Coronary artery (tissue), 2 donors: Measurements from ENCODE around the gene CENPL.

ENCODE experiments used
- DNase-seq: peaks from one replicate; pipeline ENCODE4 v3.0.0-alpha.2; 2017; ENCODE audit warnings: low spot score
- H3K27ac ChIP-seq, 2 donors: fragments of 200-600 bp; sonication (generic); one replicate each; pipeline ENCODE4 v1.5.1; 2016 to 2019
- H3K4me3 ChIP-seq: fragments of 200-600 bp; sonication (generic); 2 replicates; pipeline ENCODE4 v1.5.1; 2016; ENCODE audit warnings: mild to moderate bottlenecking, moderate library complexity
- TF ChIP-seq, protein P1 (sequence below): fragments of 200-600 bp; sonication (generic); IDR thresholded peaks from one replicate; pipeline ENCODE4 v1.5.1; 2019; ENCODE audit warnings: antibody characterized with exemption

Gene CENPL

DNA sequence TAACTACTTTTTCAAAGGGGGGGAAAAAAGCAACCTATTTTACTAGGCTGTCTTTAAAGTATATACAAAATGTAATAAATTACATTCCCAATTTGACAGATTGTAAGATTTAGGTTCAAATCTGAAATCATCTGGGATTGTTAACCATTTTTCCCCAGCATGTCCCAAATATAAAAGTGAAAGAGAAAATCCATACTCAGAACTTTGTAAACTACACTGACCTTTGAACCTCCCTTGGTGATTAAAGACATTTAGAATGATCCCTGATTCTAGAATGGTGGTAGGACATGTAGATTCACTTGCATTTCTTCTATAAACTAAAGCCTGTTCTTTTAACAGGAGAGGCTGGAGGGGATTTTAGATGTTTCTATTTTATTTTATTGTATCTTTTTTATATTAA is 70.9 kb downstream of the CENPL start:
- TF ChIP-seq, protein P1, sequence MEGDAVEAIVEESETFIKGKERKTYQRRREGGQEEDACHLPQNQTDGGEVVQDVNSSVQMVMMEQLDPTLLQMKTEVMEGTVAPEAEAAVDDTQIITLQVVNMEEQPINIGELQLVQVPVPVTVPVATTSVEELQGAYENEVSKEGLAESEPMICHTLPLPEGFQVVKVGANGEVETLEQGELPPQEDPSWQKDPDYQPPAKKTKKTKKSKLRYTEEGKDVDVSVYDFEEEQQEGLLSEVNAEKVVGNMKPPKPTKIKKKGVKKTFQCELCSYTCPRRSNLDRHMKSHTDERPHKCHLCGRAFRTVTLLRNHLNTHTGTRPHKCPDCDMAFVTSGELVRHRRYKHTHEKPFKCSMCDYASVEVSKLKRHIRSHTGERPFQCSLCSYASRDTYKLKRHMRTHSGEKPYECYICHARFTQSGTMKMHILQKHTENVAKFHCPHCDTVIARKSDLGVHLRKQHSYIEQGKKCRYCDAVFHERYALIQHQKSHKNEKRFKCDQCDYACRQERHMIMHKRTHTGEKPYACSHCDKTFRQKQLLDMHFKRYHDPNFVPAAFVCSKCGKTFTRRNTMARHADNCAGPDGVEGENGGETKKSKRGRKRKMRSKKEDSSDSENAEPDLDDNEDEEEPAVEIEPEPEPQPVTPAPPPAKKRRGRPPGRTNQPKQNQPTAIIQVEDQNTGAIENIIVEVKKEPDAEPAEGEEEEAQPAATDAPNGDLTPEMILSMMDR: no peak
- Histone ChIP-seq H3K27ac (no peak overlapping the region), H3K4me3 (no peak overlapping the region)
- no peak for DNase-seq
